ENCODE measurements around the gene GNPDA2. TPM values are rescaled to one million over a fixed set of nuclear protein-coding genes. Genes with fewer than 3 reads are reported as not detected.

GNPDA2 gene
- total and polyA plus RNA-seq, 9 of the 15 experiments (the other 6 are each of a cell fraction or from before 2014, with no cell fraction given), result 10.6 to 20.4 (median 13.0) TPM

- FAIRE-seq, result no peak
- WGBS (ENCODE audit: insufficient coverage, low coverage, missing lambda C conversion rate), result 0% methylated on average over 2 of the region's 2 CpGs
- Histone ChIP-seq H3K27me3 (ENCODE audit: control insufficient read depth in 2 of 2, insufficient read depth in 2 of 2, low read length in 2 of 2) (no peaks in the 10 kb centered on the region), H3K4me2 (ENCODE audit: insufficient read depth, low read length) (no peak overlapping the region), H3K9me1 (ENCODE audit: control insufficient read depth, insufficient read depth, low read length) (no peaks in the 10 kb centered on the region), H3K27ac (ENCODE audit: extremely low read depth, low read depth, low read length) (no peak overlapping the region), H3K9ac (ENCODE audit: insufficient read depth in 1 of 2, low read depth in 2 of 2, low read length in 2 of 2) (no peak overlapping the region), H3K4me1 (replicated peaks in 1 of 2; ENCODE audit: control insufficient read depth in 2 of 2, insufficient read depth in 2 of 2, low read length in 2 of 2) (peaks cover 0 to 5% of the 10 kb centered on the region in 2 experiments; a peak in 1 of 5 replicates), H3K79me2 (ENCODE audit: control insufficient read depth, insufficient read depth, low read length) (no peaks in the 10 kb centered on the region), H3K36me3 (ENCODE audit: control insufficient read depth, insufficient read depth, low read length) (no peaks in the 10 kb centered on the region), H4K20me1 (replicated peaks; ENCODE audit: control insufficient read depth, insufficient read depth, low read length) (no peaks in the 10 kb centered on the region), H3K4me3 (no peak overlapping the region), H3K9me3 (replicated peaks; ENCODE audit: control insufficient read depth, insufficient read depth, low read depth, low read length) (no peaks in the 10 kb centered on the region), H2AFZ (ENCODE audit: low read depth, low read length) (no peak overlapping the region)
- BruUV-seq (replicated peaks), result no TSS peak
- in situ Hi-C loops (cut with MboI), result no loop called here
- ChIA-PET CTCF (ENCODE audit: low intra/inter-chr PET ratio) (no interaction called here), POLR2A (interaction anchor here (0.6 to 1.0 kb wide), 3 partner anchors 10 to 14 kb away, joined by 3 read pairs; partner anchors contain the start of gene GUF1)
- intact Hi-C loops (cut with micrococcal nuclease), result no loop called here
- TF ChIP-seq CC2D1A (IDR thresholded peaks at IDR 0.05) (no peak), CBX2 (IDR thresholded peaks at IDR 0.05; ENCODE audit: insufficient read depth, low read length, poor library complexity, severe bottlenecking) (no peak), XRCC5 (IDR thresholded peaks at IDR 0.05; ENCODE audit: low read depth, low read length) (no peak), TFAM (CRISPR knock-in tag; conservative IDR thresholded peaks at IDR 0.05) (no peak), ZSCAN32 (CRISPR knock-in tag; IDR thresholded peaks at IDR 0.05) (no peak), NCOA6 (IDR thresholded peaks at IDR 0.05) (no peak), ZBTB34 (CRISPR knock-in tag; IDR thresholded peaks at IDR 0.05) (no peak), NCOR1 (IDR thresholded peaks at IDR 0.05) (no peak), FOXA3 (CRISPR knock-in tag; conservative IDR thresholded peaks at IDR 0.05 in 1 of 2, IDR thresholded peaks at IDR 0.05 in 1 of 2) (no peak), RUNX1 (IDR thresholded peaks at IDR 0.05; ENCODE audit: low read depth) (no peak), ZNF316 (IDR thresholded peaks at IDR 0.05) (no peak), ATF1 (CRISPR knock-in tag; IDR thresholded peaks at IDR 0.05) (no peak), ATF1 (tag; IDR thresholded peaks at IDR 0.05) (no peak), ZFP1 (CRISPR knock-in tag; IDR thresholded peaks at IDR 0.05) (no peak), FOXK1 (CRISPR knock-in tag; IDR thresholded peaks at IDR 0.05; ENCODE audit: borderline replicate concordance) (no peak)
- TF ChIP-seq, protein P1, sequence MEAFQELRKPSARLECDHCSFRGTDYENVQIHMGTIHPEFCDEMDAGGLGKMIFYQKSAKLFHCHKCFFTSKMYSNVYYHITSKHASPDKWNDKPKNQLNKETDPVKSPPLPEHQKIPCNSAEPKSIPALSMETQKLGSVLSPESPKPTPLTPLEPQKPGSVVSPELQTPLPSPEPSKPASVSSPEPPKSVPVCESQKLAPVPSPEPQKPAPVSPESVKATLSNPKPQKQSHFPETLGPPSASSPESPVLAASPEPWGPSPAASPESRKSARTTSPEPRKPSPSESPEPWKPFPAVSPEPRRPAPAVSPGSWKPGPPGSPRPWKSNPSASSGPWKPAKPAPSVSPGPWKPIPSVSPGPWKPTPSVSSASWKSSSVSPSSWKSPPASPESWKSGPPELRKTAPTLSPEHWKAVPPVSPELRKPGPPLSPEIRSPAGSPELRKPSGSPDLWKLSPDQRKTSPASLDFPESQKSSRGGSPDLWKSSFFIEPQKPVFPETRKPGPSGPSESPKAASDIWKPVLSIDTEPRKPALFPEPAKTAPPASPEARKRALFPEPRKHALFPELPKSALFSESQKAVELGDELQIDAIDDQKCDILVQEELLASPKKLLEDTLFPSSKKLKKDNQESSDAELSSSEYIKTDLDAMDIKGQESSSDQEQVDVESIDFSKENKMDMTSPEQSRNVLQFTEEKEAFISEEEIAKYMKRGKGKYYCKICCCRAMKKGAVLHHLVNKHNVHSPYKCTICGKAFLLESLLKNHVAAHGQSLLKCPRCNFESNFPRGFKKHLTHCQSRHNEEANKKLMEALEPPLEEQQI (IDR thresholded peaks at IDR 0.05), result no peak
- TF ChIP-seq, protein P2, sequence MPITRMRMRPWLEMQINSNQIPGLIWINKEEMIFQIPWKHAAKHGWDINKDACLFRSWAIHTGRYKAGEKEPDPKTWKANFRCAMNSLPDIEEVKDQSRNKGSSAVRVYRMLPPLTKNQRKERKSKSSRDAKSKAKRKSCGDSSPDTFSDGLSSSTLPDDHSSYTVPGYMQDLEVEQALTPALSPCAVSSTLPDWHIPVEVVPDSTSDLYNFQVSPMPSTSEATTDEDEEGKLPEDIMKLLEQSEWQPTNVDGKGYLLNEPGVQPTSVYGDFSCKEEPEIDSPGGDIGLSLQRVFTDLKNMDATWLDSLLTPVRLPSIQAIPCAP (CRISPR knock-in tag; IDR thresholded peaks at IDR 0.05; ENCODE audit: borderline replicate concordance), result no peak
- ATAC-seq, result no peak
- no peak for DNase-seq (ENCODE audit: extremely low read depth in 1 of 4, low spot score in 3 of 4)
Observed at GRCh38 chr4:44668526-44668925, 57.8 kb downstream of the GNPDA2 start.

All from K562 (cell line).